ENCODE data around the gene ADAMTS3. TPM values are rescaled to one million over a fixed set of nuclear protein-coding genes. Genes with fewer than 3 reads are reported as not detected.

ADAMTS3 gene
- total RNA-seq, 4 donors from 2014 or later: 0.18 to 0.41 (median 0.23) TPM; not detected in 1

GRCh38 chr4:72484981-72485380, 84.0 kb downstream of the ADAMTS3 start:
- no peak overlapping the region for H3K27ac ChIP-seq
- in situ Hi-C loops (cut with MboI; ENCODE audit: low sequenced_read_pairs in 4 of 4): no loop called here
- no peaks in the 10 kb centered on the region for H3K27me3 ChIP-seq

GRCh38 chr4:72473434-72473900, 95.6 kb downstream of the ADAMTS3 start:
- intact Hi-C loops (cut with DNase I; ENCODE audit: low total_unique reads): no loop called here
- TF ChIP-seq POLR2A (IDR thresholded peaks at IDR 0.05) (no peak), CTCF (IDR thresholded peaks at IDR 0.05 in 4 of 5, conservative IDR thresholded peaks at IDR 0.05 in 1 of 5) (no peak)
- Histone ChIP-seq H3K4me3 (no peak overlapping the region), H3K27ac (no peak overlapping the region), H3K4me1 (no peaks in the 10 kb centered on the region), H3K9me3 (no peaks in the 10 kb centered on the region), H3K36me3 (no peaks in the 10 kb centered on the region), H3K27me3 (no peaks in the 10 kb centered on the region)
- in situ Hi-C loops (cut with MboI; ENCODE audit: low sequenced_read_pairs in 4 of 4): no loop called here
- ATAC-seq: no peak
- no peak for DNase-seq

More at GRCh38 chr4:72484981-72485380, 84.0 kb downstream of the ADAMTS3 start:
- no peak for DNase-seq
- TF ChIP-seq POLR2A (IDR thresholded peaks at IDR 0.05): no peak
- TF ChIP-seq CTCF (IDR thresholded peaks at IDR 0.05 in 4 of 5, conservative IDR thresholded peaks at IDR 0.05 in 1 of 5): no peak
- H3K4me1 ChIP-seq: no peaks in the 10 kb centered on the region
- ATAC-seq: no peak
- H3K4me3 ChIP-seq: no peak overlapping the region
- no peaks in the 10 kb centered on the region for H3K36me3 ChIP-seq
- intact Hi-C loops (cut with DNase I; ENCODE audit: low total_unique reads): no loop called here
- no peaks in the 10 kb centered on the region for H3K9me3 ChIP-seq

- Histone ChIP-seq H3K36me3 (no peaks in the 10 kb centered on the region), H3K4me3 (no peak overlapping the region), H3K27me3 (no peaks in the 10 kb centered on the region), H3K9me3 (no peaks in the 10 kb centered on the region), H3K4me1 (no peaks in the 10 kb centered on the region), H3K27ac (no peak overlapping the region)
- intact Hi-C loops (cut with DNase I; ENCODE audit: low total_unique reads) (no loop called here), in situ Hi-C loops (cut with MboI; ENCODE audit: low sequenced_read_pairs in 4 of 4) (no loop called here)
- no peak for TF ChIP-seq POLR2A (IDR thresholded peaks at IDR 0.05)
- TF ChIP-seq CTCF (IDR thresholded peaks at IDR 0.05 in 4 of 5, conservative IDR thresholded peaks at IDR 0.05 in 1 of 5): no peak
- ATAC-seq (no peak), DNase-seq (no peak)
Observed at GRCh38 chr4:72471816-72472215, 97.2 kb downstream of the ADAMTS3 start.

GRCh38 chr4:72468904-72469502, 100.0 kb downstream of the ADAMTS3 start:
- intact Hi-C loops (cut with DNase I; ENCODE audit: low total_unique reads): loop anchor here (10.0 kb wide), 1 partner anchor 144 kb away; no protein-coding TSS in a partner anchor
- no peak for TF ChIP-seq POLR2A (IDR thresholded peaks at IDR 0.05)
- peak in 2 of 5 experiments; percentile 23 to 35 for TF ChIP-seq CTCF (IDR thresholded peaks at IDR 0.05 in 4 of 5, conservative IDR thresholded peaks at IDR 0.05 in 1 of 5)
- in situ Hi-C loops (cut with MboI; ENCODE audit: low sequenced_read_pairs in 4 of 4): no loop called here

More at GRCh38 chr4:72468904-72469502, 100.0 kb downstream of the ADAMTS3 start:
- Histone ChIP-seq H3K36me3 (no peaks in the 10 kb centered on the region), H3K27ac (no peak overlapping the region), H3K4me3 (no peak overlapping the region), H3K4me1 (no peaks in the 10 kb centered on the region), H3K27me3 (no peaks in the 10 kb centered on the region), H3K9me3 (no peaks in the 10 kb centered on the region)
- DNase-seq (no peak), ATAC-seq (no peak)
